Motor neuron (in vitro differentiated cells): ENCODE data around the gene FOXC1. TPM values are rescaled to one million over a fixed set of nuclear protein-coding genes. Genes with fewer than 3 reads are reported as not detected.
A peak's percentile ranks its signal among the peaks of the same experiment; 100 is the strongest.

Experiments used
- ATAC-seq, 8 experiments: fragments of 200-7000 bp; cut with Tn5 transposase; replicated peaks in 6 of 8; 2 replicates each; pipeline ENCODE4 v1.8.0; 2021; ENCODE audit warnings: mild to moderate bottlenecking in 8 of 8, moderate library complexity in 8 of 8
- H3K27ac ChIP-seq, 2 donors: fragments of 250-450 bp; sonication (Bioruptor Pico); 2 replicates each; pipeline ENCODE4 v1.9.0; 2021; ENCODE audit warnings: antibody characterized with exemption in 2 of 2, mild to moderate bottlenecking in 2 of 2, moderate library complexity in 1 of 2
- H3K4me1 ChIP-seq, 2 donors: fragments of 250-450 bp; sonication (Bioruptor Pico); replicated peaks in 1 of 2; 2 replicates each; pipeline ENCODE4 v1.6.1; 2021; ENCODE audit warnings: antibody characterized with exemption in 2 of 2, mild to moderate bottlenecking in 2 of 2, moderate library complexity in 1 of 2
- H3K4me3 ChIP-seq, 5 donors: fragments of 250-450 bp; sonication (Bioruptor Pico); 2 replicates each; pipeline ENCODE4 v1.9.0; 2021; ENCODE audit warnings: antibody characterized with exemption in 5 of 5, mild to moderate bottlenecking in 5 of 5, moderate library complexity in 4 of 5
- WGBS, 10 experiments: fragments of 450-650 bp; shearing (Covaris generic); methylation state at CpG; one replicate each; pipeline ENCODE4 v1.0.0; 2022; 5-methylcytosine and 5-hydroxymethylcytosine counted together
- in situ Hi-C, 9 experiments: fragments of 400-800 bp; cut with MboI; loops; one replicate each; pipeline ENCODE4 v1.15.0; 2021; ENCODE audit warnings: low sequenced_read_pairs in 9 of 9, low pct_unique_long_range_greater_than_20kb in 2 of 9; ENCODE audit not compliant: unreplicated experiment in 9 of 9
- total RNA-seq, 8 experiments: library from RNA; unstranded; fragments of 300-600 nt; gene quantifications; 2 replicates each; pipeline versions ENCODE4 v1.2.3 to v1.2.4, GENCODE V29; 2022

The FOXC1 gene
- total RNA-seq = 10 to 100 TPM in 3 of 8 experiments, 1 to 10 TPM in 1, under 1 TPM in 4; 0.05 to 44.4 (median 1.0) TPM

GRCh38 chr6:1609648-1610496 lies at the start of gene FOXC1:
FOXC1 (plus strand) TSS chr6:1609915; CDS start chr6:1610446, 531 bp downstream.
- peak; percentile 54 to 81 (median 70) for ATAC-seq
- in situ Hi-C loops = loop anchor here in 5 of 9 experiments (10.0 to 25.0 kb wide), 4 partner anchors 502 to 1027 kb away; no protein-coding TSS in a partner anchor
- Histone ChIP-seq H3K4me3 (peak within 1 kb of the TSS; percentile 14 to 42 (median 22)), H3K4me1 (peaks cover 2 to 25% of the 10 kb centered on the region in 2 donors), H3K27ac (no peak within 1 kb of the TSS)
- 0% methylated on average over 1 to 6 of the region's 115 CpGs; no CpG with 5 or more reads in 7 of the 10 experiments for WGBS, 10 experiments

- 10 to 100% (median 51%) methylated on average over 1 to 4 of the region's 4 CpGs; no CpG with 5 or more reads in 2 of the 10 experiments for WGBS, 10 experiments
- Histone ChIP-seq H3K4me3 (no peak overlapping the region), H3K27ac (no peak overlapping the region), H3K4me1 (no peaks in the 10 kb centered on the region)
- no peak for ATAC-seq
- in situ Hi-C loops = no loop called here
Observed at GRCh38 chr6:1560281-1561058, 49.2 kb upstream of the FOXC1 start.

GRCh38 chr6:1561355-1561754 lies 48.4 kb upstream of the FOXC1 start:
- no peak for ATAC-seq
- no peaks in the 10 kb centered on the region for H3K4me1 ChIP-seq
- WGBS, 10 experiments = 18 to 88% (median 63%) methylated on average over 1 to 2 of the region's 2 CpGs; no CpG with 5 or more reads in 3 of the 10 experiments
- H3K4me3 ChIP-seq = no peak overlapping the region
- in situ Hi-C loops = no loop called here
- no peak overlapping the region for H3K27ac ChIP-seq

- in situ Hi-C loops = no loop called here
- no peaks in the 10 kb centered on the region for H3K4me1 ChIP-seq
- ATAC-seq = peak in 1 of 8 experiments; percentile 50
- H3K4me3 ChIP-seq = no peak overlapping the region
- 32 to 96% (median 72%) methylated on average over 1 to 4 of the region's 4 CpGs; no CpG with 5 or more reads in 2 of the 10 experiments for WGBS, 10 experiments
- no peak overlapping the region for H3K27ac ChIP-seq
Observed at GRCh38 chr6:1562171-1562955, 47.4 kb upstream of the FOXC1 start.

GRCh38 chr6:1569377-1569776 lies 40.3 kb upstream of the FOXC1 start:
- no peaks in the 10 kb centered on the region for H3K4me1 ChIP-seq
- no peak overlapping the region for H3K4me3 ChIP-seq
- H3K27ac ChIP-seq = no peak overlapping the region
- in situ Hi-C loops = no loop called here
- WGBS, 10 experiments = 55 to 94% (median 86%) methylated on average over 2 to 3 of the region's 3 CpGs
- ATAC-seq = no peak

GRCh38 chr6:1570848-1571247 lies 38.9 kb upstream of the FOXC1 start:
- 6 to 100% (median 71%) methylated on average over 1 of the region's 1 CpG for WGBS, 10 experiments
- ATAC-seq = no peak
- Histone ChIP-seq H3K27ac (no peak overlapping the region), H3K4me3 (no peak overlapping the region), H3K4me1 (peaks cover 2 to 8% of the 10 kb centered on the region in 2 donors)
- in situ Hi-C loops = no loop called here

GRCh38 chr6:1572892-1573291 lies 36.8 kb upstream of the FOXC1 start:
- in situ Hi-C loops = no loop called here
- peaks cover 2 to 8% of the 10 kb centered on the region in 2 donors for H3K4me1 ChIP-seq
- 20 to 57% methylated on average over 1 of the region's 1 CpG; no CpG with 5 or more reads in 8 of the 10 experiments for WGBS, 10 experiments
- no peak for ATAC-seq
- H3K4me3 ChIP-seq = no peak overlapping the region
- H3K27ac ChIP-seq = no peak overlapping the region

GRCh38 chr6:1574083-1574761 lies 35.5 kb upstream of the FOXC1 start:
- Histone ChIP-seq H3K4me1 (peaks cover 2 to 8% of the 10 kb centered on the region in 2 donors), H3K27ac (no peak overlapping the region), H3K4me3 (no peak overlapping the region)
- 20 to 92% (median 69%) methylated on average over 1 to 7 of the region's 13 CpGs; no CpG with 5 or more reads in 3 of the 10 experiments for WGBS, 10 experiments
- in situ Hi-C loops = no loop called here
- peak in 1 of 8 experiments; percentile 45 for ATAC-seq

- H3K4me3 ChIP-seq = no peak overlapping the region
- no peak for ATAC-seq
- no peak overlapping the region for H3K27ac ChIP-seq
- in situ Hi-C loops = loop anchor here in 5 of 9 experiments (25.0 kb wide), 3 partner anchors 787 to 1137 kb away; no protein-coding TSS in a partner anchor
- 50 to 100% (median 63%) methylated on average over 1 to 5 of the region's 6 CpGs; no CpG with 5 or more reads in 3 of the 10 experiments for WGBS, 10 experiments
- peaks cover 2 to 8% of the 10 kb centered on the region in 2 donors for H3K4me1 ChIP-seq
Observed at GRCh38 chr6:1574890-1575209, 34.9 kb upstream of the FOXC1 start.

- Histone ChIP-seq H3K27ac (no peak overlapping the region), H3K4me1 (peaks cover 2 to 8% of the 10 kb centered on the region in 2 donors), H3K4me3 (no peak overlapping the region)
- ATAC-seq = peak in 6 of 8 experiments; percentile 18 to 59 (median 48)
- 39 to 100% (median 73%) methylated on average over 1 to 5 of the region's 16 CpGs; no CpG with 5 or more reads in 5 of the 10 experiments for WGBS, 10 experiments
- in situ Hi-C loops = loop anchor here in 5 of 9 experiments (25.0 kb wide), 3 partner anchors 787 to 1137 kb away; no protein-coding TSS in a partner anchor
Observed at GRCh38 chr6:1575210-1576041, 34.3 kb upstream of the FOXC1 start.

- 39 to 100% (median 85%) methylated on average over 1 to 7 of the region's 9 CpGs; no CpG with 5 or more reads in 2 of the 10 experiments for WGBS, 10 experiments
- no peak overlapping the region for H3K27ac ChIP-seq
- H3K4me3 ChIP-seq = no peak overlapping the region
- in situ Hi-C loops = loop anchor here in 5 of 9 experiments (25.0 kb wide), 3 partner anchors 786 to 1136 kb away; no protein-coding TSS in a partner anchor
- no peak for ATAC-seq
- peaks cover 2 to 8% of the 10 kb centered on the region in 2 donors for H3K4me1 ChIP-seq
Observed at GRCh38 chr6:1576166-1576565, 33.5 kb upstream of the FOXC1 start.
